RKO (cell line): ENCODE results near the gene AFF3.

Experiments
- DNase-seq: peaks from one replicate; pipeline ENCODE4 v3.0.0-alpha.2; 2016; ENCODE audit warnings: low spot score

Gene AFF3

DNA sequence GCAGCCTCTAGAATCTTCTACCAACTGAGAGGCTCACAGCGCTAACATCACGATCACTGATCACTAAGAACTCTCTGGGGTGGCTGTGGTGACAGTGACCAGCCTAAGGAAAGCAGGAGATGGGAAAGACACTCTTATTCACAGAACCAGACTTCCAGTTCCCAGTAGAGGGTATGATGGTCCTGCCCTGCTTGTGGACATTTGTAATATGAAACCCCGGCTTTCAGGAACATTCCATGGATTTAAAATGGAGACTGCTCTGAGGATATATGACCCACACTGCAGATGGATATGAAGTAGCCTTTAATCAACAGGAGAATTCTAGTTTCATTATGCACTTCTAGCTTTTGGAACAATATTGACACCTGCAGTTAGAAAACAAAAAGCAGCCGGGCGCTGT, 131.8 kb downstream of the AFF3 start:
- no peak for DNase-seq

DNA sequence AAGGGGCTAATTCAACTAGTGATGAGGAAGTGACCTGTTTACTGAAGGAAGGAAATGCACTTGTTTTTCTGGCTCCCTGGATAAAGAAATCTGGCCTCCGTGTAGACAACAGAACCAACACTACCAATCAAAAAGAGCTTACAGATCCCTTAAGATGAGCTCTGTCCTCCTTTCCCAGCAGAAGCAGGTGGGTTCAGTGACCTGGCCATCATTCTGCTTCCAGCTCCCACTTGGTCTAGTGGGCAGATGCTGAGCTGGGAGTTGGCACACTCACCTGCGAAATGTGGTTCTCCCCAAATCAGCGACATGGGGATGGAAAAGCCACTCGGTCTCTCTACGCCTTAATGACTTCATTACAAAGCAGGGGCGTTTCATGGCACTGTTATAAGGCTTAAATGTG, 132.6 kb downstream of the AFF3 start:
- no peak for DNase-seq

DNA sequence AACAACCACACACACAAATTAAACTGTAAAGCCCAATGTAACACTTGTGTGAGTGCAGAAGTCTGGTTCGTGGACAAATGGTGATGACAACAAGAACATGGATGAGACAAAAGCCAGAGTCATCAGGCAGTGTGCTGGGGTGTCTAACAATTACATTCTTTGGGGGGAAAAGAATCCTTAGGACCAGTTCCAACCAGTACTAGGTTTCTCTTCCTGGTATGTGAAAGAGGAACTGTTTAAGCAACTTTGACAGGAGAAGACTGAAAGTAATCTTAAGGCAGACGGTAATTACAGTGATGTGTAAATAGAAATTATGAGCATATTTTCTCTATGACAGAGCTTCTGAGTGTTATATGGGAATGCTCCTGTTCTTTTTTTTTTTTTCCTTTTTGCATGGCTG, 133.4 kb downstream of the AFF3 start:
- DNase-seq: no peak

DNA sequence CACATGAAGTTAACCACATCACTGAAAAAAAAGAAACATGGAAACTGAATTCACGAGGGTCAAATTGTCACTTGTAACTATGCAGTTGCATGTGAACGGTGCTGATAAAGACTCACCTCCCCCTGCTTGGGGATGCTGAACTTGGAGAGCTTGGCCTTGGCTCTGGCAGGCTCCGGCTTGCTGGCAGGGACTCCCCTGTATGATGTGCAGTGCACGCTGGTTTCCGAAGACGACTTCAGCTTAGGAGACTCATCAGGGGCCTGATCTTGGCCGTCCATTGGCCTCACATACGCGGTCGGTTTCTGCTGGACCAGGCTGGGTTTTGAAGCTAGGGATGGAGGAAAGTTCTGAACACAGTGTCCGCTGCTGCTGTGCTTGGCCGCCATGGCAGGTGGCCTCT, 135.9 kb downstream of the AFF3 start:
- DNase-seq: no peak

DNA sequence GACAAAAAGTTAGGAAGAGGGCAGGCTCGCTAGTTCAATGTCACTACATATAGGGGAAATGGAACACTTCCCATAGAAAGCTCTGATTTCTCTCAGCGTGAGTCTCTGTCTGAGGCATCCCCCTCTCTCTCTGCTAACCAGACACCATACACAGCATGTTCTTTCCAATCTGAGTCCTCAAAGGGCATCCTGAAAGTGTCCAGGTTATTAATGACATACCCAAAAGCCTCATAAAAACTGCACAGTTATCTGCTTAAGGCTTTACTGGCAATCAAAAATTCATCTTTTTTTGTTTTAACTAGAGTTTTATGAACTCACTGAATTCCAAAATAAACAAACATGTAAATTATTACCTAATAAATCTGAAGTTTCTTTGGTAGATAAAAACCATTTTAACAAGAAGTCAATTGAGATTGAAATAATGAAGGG, 137.4 kb downstream of the AFF3 start:
- DNase-seq: no peak

DNA sequence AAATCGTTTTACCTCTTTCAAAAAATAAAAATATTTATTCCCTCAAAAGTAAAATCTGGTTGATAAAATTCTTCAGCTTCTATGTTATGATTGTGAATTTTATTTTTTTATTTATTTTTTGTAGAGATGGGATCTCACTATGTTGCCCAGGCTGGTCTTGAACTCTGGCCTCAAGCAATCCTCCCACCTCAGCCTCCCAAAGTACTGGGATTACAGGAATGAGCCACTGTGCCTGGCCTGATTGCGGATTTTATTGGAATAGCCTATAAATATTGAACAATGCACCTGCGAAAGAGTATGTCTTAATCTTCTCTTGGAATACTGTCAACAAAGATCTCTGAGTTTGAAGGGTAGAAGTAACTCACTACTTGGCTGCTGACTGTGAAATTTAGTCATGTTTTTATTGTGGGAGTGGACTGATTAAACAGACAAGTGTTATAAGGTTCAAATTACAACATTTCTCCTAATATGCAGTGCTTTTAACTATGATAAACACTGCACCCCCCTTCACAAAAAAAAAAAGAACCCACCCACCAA, 138.0 kb downstream of the AFF3 start:
- DNase-seq: no peak

DNA sequence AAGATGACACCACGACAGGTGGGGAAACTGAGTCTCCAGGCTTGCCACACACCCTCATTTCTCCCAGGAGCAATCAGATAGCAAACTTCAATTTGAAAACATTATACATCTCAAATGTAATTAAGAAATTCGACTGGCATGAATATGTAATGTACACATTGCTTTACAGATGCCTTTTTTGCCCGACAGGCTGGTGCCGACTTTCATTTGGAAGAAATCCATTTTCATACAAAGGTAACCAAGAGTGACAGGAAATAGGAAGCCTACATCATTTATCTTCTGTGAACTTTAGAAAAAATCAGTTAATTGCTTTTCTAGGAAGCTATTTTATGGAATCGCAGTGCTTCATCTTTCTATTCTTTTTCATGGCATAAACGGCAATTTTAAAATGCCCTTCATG, 140.3 kb downstream of the AFF3 start:
- no peak for DNase-seq

DNA sequence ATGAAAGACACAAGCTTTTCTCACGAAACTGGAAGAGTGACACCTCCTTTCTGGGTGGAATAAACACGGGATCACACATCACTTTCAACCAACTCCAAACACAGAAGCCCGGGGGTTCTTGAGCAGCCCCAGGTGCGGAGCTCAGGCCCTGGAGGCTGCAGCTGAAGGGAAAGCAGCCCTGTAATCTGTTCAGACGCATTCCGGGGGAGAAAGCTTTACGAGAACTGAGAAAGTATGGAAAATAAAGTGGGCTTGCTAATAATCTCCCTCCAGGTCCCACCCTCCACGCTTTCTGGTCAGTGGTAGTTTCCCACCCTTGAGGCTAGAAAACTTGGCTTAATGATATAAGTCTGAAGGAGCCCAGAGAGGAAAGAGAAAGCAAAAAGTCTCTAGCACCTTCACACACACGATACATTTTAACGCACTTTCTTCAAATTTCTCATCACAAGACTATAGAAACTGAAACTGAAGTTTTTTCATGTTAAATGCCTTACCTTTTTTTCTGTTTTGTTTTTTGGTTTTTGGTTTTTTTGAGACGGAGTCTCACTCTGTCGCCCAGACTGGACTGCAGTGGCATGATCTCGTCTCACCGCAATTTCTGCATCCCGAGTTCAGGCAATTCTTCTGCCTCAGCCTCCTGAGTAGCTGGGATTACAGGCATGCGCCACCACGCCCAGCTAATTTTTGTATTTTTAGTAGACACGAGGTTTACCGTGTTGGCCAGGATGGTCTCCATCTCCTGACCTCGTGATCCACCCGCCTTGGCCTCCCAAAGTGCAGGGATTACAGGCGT, 141.3 kb downstream of the AFF3 start:
- DNase-seq: no peak

DNA sequence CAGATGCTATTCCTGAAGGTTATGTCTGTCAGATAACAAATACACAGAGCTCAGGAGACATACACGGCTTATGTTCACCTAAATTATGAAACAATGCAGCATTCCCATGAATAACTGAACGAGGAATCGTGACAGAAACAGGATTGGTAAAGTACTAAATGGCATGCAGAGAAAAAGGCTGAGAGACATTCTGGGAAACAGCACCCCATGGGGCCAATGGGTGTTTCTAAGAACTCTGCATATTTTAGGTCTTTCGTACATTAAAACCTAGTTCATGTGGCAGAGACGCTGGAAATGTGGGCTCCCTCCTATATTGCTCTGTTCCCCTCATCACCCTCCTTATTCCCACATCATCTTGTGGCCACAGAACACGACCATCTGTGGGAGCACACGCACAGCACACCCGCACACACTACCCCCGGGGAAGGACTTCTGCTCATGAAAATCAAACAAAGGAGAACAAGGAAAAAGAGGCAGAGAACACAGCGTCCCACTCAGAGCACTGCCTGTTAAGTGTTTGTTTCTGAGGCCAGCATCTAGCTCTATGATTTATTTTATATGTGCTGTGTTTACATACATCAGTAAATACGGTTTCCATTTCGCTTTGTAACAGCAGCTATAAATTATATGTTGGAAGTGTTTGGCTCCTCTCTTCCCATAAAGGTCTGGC, 143.6 kb downstream of the AFF3 start:
- DNase-seq: no peak

DNA sequence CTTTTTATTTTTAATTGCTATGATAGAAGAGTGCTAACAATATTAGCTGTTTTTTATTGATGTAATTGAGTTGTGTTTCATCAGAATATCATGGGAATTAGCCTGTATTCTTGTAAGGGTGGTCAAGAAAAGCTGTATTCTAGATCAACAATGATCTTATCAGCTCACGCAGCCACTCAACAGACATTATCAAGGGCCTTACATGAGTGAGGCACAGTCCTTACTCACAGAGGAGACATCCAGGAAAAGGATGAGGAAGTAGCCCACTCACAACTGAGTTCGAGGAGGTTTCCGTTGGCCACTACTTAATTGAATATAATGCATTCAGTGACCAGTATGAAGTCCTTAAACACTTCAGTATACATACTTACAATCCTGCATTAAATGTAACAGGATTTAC, 152.5 kb downstream of the AFF3 start:
- no peak for DNase-seq

DNA sequence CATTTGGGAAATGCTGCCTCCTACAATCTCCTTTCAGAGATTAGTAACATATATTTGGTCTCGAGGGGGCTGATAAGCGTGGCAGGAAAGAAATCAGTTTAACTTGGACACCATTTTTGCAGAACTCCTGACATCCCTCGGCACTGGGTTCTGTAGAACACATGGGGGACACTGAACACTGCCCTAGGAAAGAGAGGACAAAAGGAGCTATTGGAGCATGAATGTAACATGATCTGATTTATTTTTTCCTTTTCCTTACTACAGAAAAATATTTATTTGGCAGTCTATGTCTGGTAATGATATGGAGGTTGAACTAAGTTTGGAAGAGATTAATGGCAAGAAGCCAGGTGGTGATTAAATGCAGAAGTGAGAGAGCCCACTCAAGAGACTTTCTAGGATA, 153.8 kb downstream of the AFF3 start:
- no peak for DNase-seq

DNA sequence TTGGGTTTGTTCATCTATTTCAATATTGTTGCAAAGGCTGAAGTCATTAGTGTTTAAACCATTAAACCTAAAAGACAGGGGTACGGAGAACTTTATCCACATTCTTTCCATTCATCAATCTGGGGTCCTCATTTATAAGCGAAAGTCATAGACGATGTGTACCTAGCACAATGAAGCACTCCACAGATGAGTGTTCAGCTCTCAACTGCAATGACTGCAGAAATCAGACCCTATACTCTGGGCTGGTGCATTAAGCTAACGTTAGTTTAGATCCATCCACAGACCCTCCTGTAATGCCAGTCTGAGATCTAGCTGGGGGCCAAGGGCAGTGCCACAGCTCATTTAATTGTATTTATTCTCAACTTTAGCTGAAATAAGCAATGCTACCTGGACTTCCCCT, 155.2 kb downstream of the AFF3 start:
- no peak for DNase-seq

DNA sequence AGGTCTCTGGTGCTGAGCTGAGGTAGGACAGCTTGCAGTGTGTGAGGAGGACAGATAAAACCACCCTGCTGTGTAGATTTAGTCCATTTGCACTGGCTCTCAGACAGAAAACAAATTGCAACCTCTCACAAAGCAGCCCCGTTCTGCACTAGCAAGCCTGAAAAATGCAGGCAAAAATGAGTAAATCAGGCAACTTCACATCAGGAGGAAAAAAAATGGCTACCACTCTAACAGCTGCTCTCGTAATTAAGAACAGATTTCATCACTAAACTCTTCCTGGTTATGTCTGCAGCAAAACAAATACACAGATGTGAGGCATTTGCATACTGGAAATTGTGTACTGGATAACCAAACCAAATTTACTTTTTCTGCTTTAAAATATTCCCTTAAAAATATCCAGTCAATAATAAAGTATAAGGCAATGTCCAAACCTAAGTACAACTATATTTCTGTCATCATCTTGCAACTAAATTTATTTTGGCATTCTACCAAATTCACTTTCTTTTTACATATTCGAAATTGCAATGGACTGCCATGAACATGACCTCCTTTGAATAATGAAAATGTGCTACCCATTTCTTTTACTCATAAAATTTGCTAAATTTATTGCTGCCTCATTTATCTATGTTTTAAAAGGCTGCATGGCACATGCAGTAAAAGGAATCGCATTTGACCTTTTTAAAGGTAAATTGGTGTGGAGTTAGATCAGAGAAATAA, 157.4 kb downstream of the AFF3 start:
- DNase-seq: no peak

DNA sequence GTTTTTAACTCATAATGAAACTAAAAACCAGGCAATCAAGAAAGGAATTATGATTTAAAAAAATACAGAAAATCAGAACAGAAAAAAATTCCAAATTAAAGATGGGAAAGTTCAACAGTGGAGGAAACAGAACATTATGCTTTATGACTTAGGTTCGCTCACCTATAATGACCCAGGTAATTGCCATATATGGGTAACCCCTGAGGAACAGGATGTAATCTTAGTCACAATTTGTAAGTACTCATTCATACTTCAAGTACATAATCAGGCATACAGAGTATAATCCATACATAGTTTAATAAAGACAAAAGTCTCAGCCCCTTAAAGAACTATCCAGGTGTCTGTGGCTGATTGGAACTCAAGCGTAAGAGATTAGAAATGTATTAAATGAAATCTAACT, 159.6 kb downstream of the AFF3 start:
- DNase-seq: no peak

DNA sequence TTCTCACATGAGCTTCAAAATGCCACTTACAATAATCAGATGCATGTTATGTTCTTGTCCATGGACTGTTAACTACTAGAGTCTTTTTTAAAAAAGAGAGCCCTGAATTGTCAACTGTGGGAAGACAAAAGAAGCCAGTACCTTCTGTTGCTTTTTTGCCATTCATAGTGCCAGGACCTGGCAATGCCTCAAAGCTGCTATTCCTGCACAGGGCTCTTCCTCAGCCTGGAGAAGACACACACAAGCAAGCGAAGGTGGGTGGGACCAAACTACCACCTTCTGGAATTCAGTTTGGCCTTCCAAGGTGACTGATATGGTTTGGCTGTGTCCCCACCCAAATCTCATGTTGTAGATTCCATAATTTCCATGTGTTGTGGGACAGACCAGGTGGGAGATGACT, 160.6 kb downstream of the AFF3 start:
- no peak for DNase-seq

DNA sequence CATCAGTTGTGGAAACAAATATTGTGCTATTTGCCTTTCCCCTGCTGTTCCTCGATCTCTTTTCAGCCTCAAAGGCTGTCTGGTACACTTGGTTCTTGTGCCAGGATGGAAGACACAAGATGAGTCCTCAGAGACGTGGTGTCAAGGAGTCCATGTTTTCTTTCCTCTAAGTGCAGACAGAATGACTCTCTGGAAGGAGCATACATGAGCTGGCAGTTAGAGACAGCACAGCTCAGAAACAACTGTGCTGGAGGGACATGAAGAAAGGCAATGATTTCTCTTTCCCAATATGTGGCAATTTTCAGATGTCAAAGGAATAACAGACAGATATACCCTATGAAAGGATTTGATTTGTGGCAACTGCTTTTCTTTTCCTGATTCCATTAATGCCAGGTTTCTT, 162.2 kb downstream of the AFF3 start:
- no peak for DNase-seq

DNA sequence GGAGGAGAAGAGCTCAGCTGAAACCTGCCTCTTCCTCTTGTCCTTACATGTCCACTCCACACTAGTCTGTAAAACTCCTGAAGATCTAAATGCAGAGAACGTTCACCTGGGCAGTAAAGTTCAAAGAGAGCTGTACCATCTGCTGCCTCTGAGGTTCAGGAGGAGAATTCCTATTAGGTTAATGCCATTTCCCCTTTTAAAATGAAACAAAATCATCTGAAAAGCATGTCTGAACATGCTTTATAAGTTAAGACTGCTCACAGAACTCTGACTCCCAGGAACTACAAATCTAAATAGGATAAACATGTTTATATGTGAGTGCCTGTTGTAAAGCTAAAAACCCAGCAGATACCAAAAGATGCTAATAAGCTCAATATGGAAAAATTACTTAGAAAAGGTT, 164.4 kb downstream of the AFF3 start:
- DNase-seq: no peak

DNA sequence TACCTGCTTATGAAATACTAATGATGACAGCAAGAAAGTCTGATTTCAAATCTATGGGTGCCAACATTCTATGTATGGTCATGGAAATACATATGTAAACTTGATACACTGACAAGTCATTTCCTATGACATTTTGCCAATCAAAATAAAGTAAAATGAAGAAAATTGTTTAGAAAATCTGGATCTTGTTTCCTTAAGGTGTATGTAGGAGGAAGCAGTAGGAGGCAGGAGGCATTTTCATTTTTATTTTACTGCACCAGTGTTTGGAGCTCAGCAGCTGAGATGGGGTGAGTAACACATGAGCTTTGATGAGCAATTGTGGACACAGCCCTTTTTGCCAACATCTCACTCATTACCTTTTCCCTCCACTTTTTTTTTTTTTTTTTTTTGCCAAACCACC, 167.0 kb downstream of the AFF3 start:
- DNase-seq: peak; percentile 47

DNA sequence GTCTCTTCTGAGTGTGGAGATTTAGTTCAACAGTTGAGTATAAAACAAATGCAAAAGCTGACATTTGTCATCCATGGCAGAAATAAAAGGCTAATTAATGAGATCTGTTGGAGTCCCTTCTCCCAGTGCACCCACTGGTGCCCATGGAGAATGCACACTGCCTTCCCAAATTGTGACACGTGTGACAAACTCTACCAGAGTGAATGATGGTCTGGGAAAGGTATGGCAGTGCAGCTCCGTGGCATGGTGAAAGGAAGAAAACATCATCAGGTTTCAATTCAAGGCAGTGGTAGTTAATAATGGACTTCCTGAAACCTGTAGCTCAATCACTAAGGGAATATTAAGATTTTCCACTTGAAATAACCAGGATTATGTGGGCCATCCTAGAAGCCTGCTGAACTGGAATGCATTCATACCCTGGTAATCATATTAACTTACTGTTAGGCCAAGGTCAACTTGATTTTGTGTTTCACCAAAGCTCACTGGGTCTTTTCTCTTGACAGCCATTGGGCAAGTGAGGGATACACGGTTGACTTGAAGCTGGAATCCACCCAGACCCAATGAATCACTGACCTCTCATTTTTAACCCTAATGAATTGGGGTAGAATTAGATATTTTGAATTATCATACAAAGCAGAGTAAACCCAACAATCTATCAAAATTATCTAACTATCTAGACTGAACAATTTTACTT, 167.6 kb downstream of the AFF3 start:
- DNase-seq: no peak

DNA sequence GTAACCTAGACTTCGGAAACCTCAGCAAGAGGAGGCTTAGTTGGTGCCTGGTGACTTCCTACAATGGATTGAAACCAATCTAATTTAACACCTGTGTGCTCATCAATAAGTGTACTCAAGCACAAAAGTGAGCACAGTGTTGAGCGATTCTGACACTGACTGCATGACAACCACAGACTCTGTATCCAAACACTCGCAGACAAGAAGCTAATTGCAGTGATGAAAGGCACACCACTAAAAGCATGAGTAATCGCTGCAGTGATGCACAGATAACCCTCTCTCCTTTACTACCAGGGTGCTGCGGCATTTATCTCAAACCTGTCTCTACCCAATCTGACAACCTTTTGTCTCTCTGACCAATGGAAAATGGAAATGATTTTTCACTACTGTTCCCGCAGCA, 168.1 kb downstream of the AFF3 start:
- DNase-seq: peak; percentile 14

DNA sequence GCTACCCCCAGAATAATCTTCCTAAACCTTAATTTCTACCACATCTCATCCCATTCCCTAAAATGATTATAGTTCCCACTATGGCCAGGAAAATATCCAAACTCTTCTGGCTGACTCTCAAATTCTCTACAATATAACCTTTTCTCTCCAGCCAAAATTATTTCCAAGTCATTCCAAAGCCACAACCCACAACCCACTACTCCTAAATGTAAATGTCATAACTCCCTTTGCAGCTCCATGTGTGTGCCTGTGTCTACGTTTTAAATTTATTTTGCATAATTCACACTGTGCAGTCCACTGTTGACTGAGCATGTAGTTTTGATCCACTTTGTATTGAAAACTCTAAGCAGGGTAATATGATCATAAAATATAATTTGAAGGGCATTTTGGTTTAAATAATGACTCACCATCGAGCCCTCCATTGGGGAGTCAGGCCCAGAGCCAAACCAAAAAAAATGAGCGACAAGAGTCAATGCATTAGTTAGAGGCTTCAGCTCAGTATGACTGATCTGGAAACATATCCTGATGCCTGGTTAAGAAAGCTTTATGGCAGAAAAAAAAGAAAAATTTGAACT, 171.0 kb downstream of the AFF3 start:
- DNase-seq: no peak

DNA sequence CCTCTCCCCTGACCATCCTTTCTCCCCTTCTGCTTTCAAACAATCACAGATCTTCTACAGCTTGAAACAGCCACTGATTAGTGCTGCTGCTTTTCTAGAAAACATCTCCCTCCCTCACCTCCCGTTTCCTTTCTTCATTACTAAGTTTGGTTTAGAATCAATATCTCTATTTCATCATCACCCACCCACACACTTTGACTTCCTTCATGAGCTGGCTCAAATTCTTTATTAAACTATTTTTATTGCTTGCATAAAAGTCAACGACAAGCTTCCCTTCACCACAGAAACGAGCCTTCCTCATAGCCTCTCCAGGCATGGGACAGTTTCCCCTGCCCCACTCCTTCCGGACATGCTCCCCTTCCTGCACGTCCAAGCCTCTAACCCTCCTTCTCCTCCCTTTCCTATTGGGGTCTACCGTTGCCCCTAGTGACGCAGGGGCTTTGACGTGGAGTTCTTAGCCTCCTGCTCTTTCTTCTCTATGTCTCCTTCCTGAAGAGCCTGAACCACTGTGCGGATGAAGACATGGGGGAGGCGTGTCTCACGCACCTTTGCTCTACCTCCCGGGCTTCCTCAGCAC, 172.0 kb downstream of the AFF3 start:
- no peak for DNase-seq
